Activated naive CD4-positive, alpha-beta T cell (primary cell): ENCODE data around the gene INPP5D.

Source experiments
- DNase-seq, 4 experiments: peaks; one replicate each; lab custom pipeline; 2025; lab: John Stamatoyannopoulos, UW

Gene INPP5D

GRCh38 chr2:233075141-233075965 is 15.2 kb downstream of the INPP5D start:
- DNase-seq, result no peak

GRCh38 chr2:233075966-233076339 is 15.8 kb downstream of the INPP5D start:
- no peak for DNase-seq

GRCh38 chr2:233076749-233077148 is 16.6 kb downstream of the INPP5D start:
- DNase-seq, result no peak

GRCh38 chr2:233079473-233079877 is 19.3 kb downstream of the INPP5D start:
- no peak for DNase-seq

GRCh38 chr2:233079953-233080835 is 20.1 kb downstream of the INPP5D start:
- no peak for DNase-seq

- DNase-seq, result no peak
Measured at GRCh38 chr2:233080836-233081229, 20.7 kb downstream of the INPP5D start.

- peak in 1 of 4 experiments; percentile 51 for DNase-seq
Measured at GRCh38 chr2:233081232-233081730, 21.1 kb downstream of the INPP5D start.

- DNase-seq, result no peak
Measured at GRCh38 chr2:233081731-233082221, 21.6 kb downstream of the INPP5D start.

GRCh38 chr2:233082222-233082930 is 22.2 kb downstream of the INPP5D start:
- no peak for DNase-seq

- no peak for DNase-seq
Measured at GRCh38 chr2:233082931-233083755, 23.0 kb downstream of the INPP5D start.

GRCh38 chr2:233083782-233084181 is 23.6 kb downstream of the INPP5D start:
- DNase-seq, result no peak

- DNase-seq, result no peak
Measured at GRCh38 chr2:233084488-233084887, 24.3 kb downstream of the INPP5D start.

- DNase-seq, result no peak
Measured at GRCh38 chr2:233085037-233085838, 25.1 kb downstream of the INPP5D start.

- no peak for DNase-seq
Measured at GRCh38 chr2:233085839-233086150, 25.7 kb downstream of the INPP5D start.

GRCh38 chr2:233087713-233088112 is 27.6 kb downstream of the INPP5D start:
- no peak for DNase-seq

GRCh38 chr2:233088972-233089345 is 28.8 kb downstream of the INPP5D start:
- DNase-seq, result no peak

- DNase-seq, result no peak
Measured at GRCh38 chr2:233089851-233090250, 29.7 kb downstream of the INPP5D start.

GRCh38 chr2:233090879-233091278 is 30.7 kb downstream of the INPP5D start:
- no peak for DNase-seq

GRCh38 chr2:233091595-233092375 is 31.6 kb downstream of the INPP5D start:
- no peak for DNase-seq
